K562 (cell line): ENCODE data around the gene RNU6-8. TPM values are rescaled to one million over a fixed set of nuclear protein-coding genes. Genes with fewer than 3 reads are reported as not detected.
A peak's percentile ranks its signal among the peaks of the same experiment; 100 is the strongest.

Experiments used
- ATAC-seq: fragments of 200-7000 bp; cut with Tn5 transposase; 3 replicates; pipeline ENCODE4 v1.9.1; 2020; ENCODE audit warnings: moderate library complexity
- BruUV-seq: library from RNA; stranded (reverse); fragments of 400-500 nt; replicated peaks from 2 replicates; lab custom pipeline; 2021; lab: Mats Ljungman, UMichigan
- CTCF ChIA-PET: fragments of 300-600 bp; formaldehyde crosslinking; extraction: SDS; loops from one replicate; lab custom pipeline; 2021; ENCODE audit warnings: low intra/inter-chr PET ratio; lab: Yijun Ruan, JAX
- POLR2A ChIA-PET: fragments of 300-600, 350-650 bp; sonication (Branson Sonifier 250); formaldehyde crosslinking; extraction: SDS; loops from one replicate; lab custom pipeline; 2021; ENCODE audit warnings: antibody characterized with exemption, inconsistent platforms; lab: Yijun Ruan, JAX
- DNase-seq, 4 experiments: peaks; one replicate each; pipeline versions ENCODE4 v3.0.0 to v3.0.0-alpha.2; 2011 to 2018; ENCODE audit warnings: low spot score in 3 of 4, mixed read lengths in 3 of 4; ENCODE audit errors: extremely low read depth in 1 of 4
- FAIRE-seq: peaks from 2 replicates; lab custom pipeline; 2011; peaks lifted over from hg19 to GRCh38; lab: Jason Lieb, UNC
- H2AFZ ChIP-seq: 2 replicates; pipeline ENCODE4 v1.6.0; 2011; ENCODE audit warnings: low read depth, low read length, control low read depth, inconsistent platforms
- H3K27ac ChIP-seq: fragments of 200-600 bp; 3 replicates; pipeline ENCODE4 v1.8.0; 2011; ENCODE audit warnings: low read depth, mild to moderate bottlenecking, control low read depth, inconsistent platforms, low read length, moderate library complexity, mixed read lengths; ENCODE audit errors: extremely low read depth
- H3K27me3 ChIP-seq, 2 experiments: fragments of 300-600 bp in 1 of 2; 2 replicates in 1 of 2; 3 replicates in 1 of 2; pipeline versions ENCODE4 v1.6.0 to v1.8.0; 2011; ENCODE audit warnings: inconsistent platforms in 2 of 2, low read length in 2 of 2, mild to moderate bottlenecking in 1 of 2, mixed read lengths in 1 of 2, moderate library complexity in 1 of 2; ENCODE audit not compliant: control insufficient read depth in 2 of 2, insufficient read depth in 2 of 2
- H3K36me3 ChIP-seq: fragments of 300-600 bp; 3 replicates; pipeline ENCODE4 v1.8.0; 2011; ENCODE audit warnings: mild to moderate bottlenecking, low read length, inconsistent platforms; ENCODE audit not compliant: control insufficient read depth, insufficient read depth
- H3K4me1 ChIP-seq, 2 experiments: fragments of 200-600 bp in 1 of 2; replicated peaks in 1 of 2; 2 replicates in 1 of 2; 3 replicates in 1 of 2; pipeline versions ENCODE4 v1.5.1 to v1.8.0; 2011; ENCODE audit warnings: inconsistent platforms in 2 of 2, low read length in 2 of 2, mild to moderate bottlenecking in 1 of 2, mixed read lengths in 1 of 2, moderate library complexity in 1 of 2; ENCODE audit not compliant: control insufficient read depth in 2 of 2, insufficient read depth in 2 of 2
- H3K4me2 ChIP-seq: 2 replicates; pipeline ENCODE4 v1.6.1; 2011; ENCODE audit warnings: low read length, control low read depth, inconsistent platforms, mixed read lengths; ENCODE audit not compliant: insufficient read depth
- H3K4me3 ChIP-seq: fragments of 200-600 bp; sonication (generic), shearing (Covaris generic); 2 replicates; pipeline ENCODE4 v1.5.1; 2016; ENCODE audit warnings: control low read depth, inconsistent platforms
- H3K79me2 ChIP-seq: fragments of 200-600 bp; 3 replicates; pipeline ENCODE4 v1.8.0; 2011; ENCODE audit warnings: low read length, inconsistent platforms; ENCODE audit not compliant: control insufficient read depth, insufficient read depth
- H3K9ac ChIP-seq, 2 experiments: 2 replicates each; pipeline versions ENCODE4 v1.6.0 to v1.6.1; 2011; ENCODE audit warnings: low read depth in 2 of 2, low read length in 2 of 2, control low read depth in 1 of 2, inconsistent platforms in 1 of 2, mild to moderate bottlenecking in 1 of 2, mixed read lengths in 1 of 2; ENCODE audit not compliant: insufficient read depth in 1 of 2
- H3K9me1 ChIP-seq: one replicate; pipeline ENCODE4 v1.6.0; 2011; ENCODE audit warnings: inconsistent platforms, mild to moderate bottlenecking, low read length, moderate library complexity; ENCODE audit not compliant: control insufficient read depth, insufficient read depth
- H3K9me3 ChIP-seq: replicated peaks from 2 replicates; pipeline ENCODE4 v1.5.1; 2011; ENCODE audit warnings: low read depth, low read length, inconsistent platforms; ENCODE audit not compliant: control insufficient read depth, insufficient read depth
- H4K20me1 ChIP-seq: replicated peaks from 2 replicates; pipeline ENCODE4 v1.6.1; 2011; ENCODE audit warnings: low read length, inconsistent platforms, mixed read lengths; ENCODE audit not compliant: control insufficient read depth, insufficient read depth
- AFF1 ChIP-seq, 2 experiments: fragments of 450-650 bp; IDR thresholded peaks; 2 replicates each; pipeline ENCODE4 v1.6.1; 2018; ENCODE audit warnings: mild to moderate bottlenecking in 2 of 2, low read depth in 1 of 2; ENCODE audit not compliant: partially characterized antibody in 2 of 2
- CBX1 ChIP-seq: sonication (generic); IDR thresholded peaks from 2 replicates; pipeline ENCODE4 v1.6.1; 2016; ENCODE audit warnings: antibody characterized with exemption, low read depth, mild to moderate bottlenecking
- CC2D1A ChIP-seq: fragments of 450-650 bp; IDR thresholded peaks from 2 replicates; pipeline ENCODE4 v1.6.1; 2017; ENCODE audit warnings: mild to moderate bottlenecking
- ETS1 ChIP-seq: conservative IDR thresholded peaks from 2 replicates; pipeline ENCODE4 v1.6.1; 2011; ENCODE audit warnings: low read depth, mild to moderate bottlenecking, low read length; ENCODE audit not compliant: control insufficient read depth
- GTF2A2 ChIP-seq: IDR thresholded peaks from 2 replicates; pipeline ENCODE4 v1.6.1; 2016; ENCODE audit warnings: mild to moderate bottlenecking, missing genetic modification characterization, missing compliant biosample characterization
- HNRNPK ChIP-seq: fragments of 200-400 bp; formaldehyde crosslinking; IDR thresholded peaks from one replicate; pipeline ENCODE4 v1.6.1; 2018; ENCODE audit warnings: mild to moderate bottlenecking, low read depth, low read length; ENCODE audit not compliant: poor library complexity, severe bottlenecking
- JUND ChIP-seq, 2 experiments: IDR thresholded peaks; 2 replicates in 1 of 2; 3 replicates in 1 of 2; pipeline ENCODE4 v1.6.1; 2011; ENCODE audit warnings: borderline replicate concordance in 2 of 2, low read depth in 2 of 2, low read length in 2 of 2, improper control_type of control experiment in 1 of 2, missing biosample characterization in 1 of 2, missing genetic modification characterization in 1 of 2, missing genetic modification reagents in 1 of 2
- PHB2 ChIP-seq: fragments of 450-650 bp; IDR thresholded peaks from 2 replicates; pipeline ENCODE4 v1.6.1; 2017; ENCODE audit warnings: low read depth
- SAP30 ChIP-seq: fragments of 200-600 bp; sonication (generic); IDR thresholded peaks from 2 replicates; pipeline ENCODE4 v1.6.1; 2012; ENCODE audit warnings: borderline replicate concordance, low read depth, mild to moderate bottlenecking, moderate library complexity, low read length, control low read depth, inconsistent platforms; ENCODE audit not compliant: insufficient read depth, poor library complexity, severe bottlenecking
- WGBS: fragments of 100-300 bp; shearing (Covaris generic); methylation state at CpG from one replicate; pipeline ENCODE4 v1.1.6; 2016; ENCODE audit warnings: low coverage, mixed read lengths; ENCODE audit not compliant: insufficient coverage; ENCODE audit errors: missing lambda C conversion rate; 5-methylcytosine and 5-hydroxymethylcytosine counted together
- in situ Hi-C: fragments of 300-500 bp; cut with MboI; formaldehyde crosslinking; loops from 4 replicates; pipeline ENCODE4 v1.15.0; 2018; ENCODE audit warnings: inconsistent platforms, mixed read lengths
- intact Hi-C: fragments of 100-400 bp; cut with micrococcal nuclease; formaldehyde crosslinking; loops from 2 replicates; pipeline ENCODE4 v1.14.2; 2022
- polyA plus RNA-seq, 8 experiments: library from polyadenylated mRNA; depleted of rRNA in 4 of 8; stranded (reverse) in 5 of 8; unstranded in 3 of 8; fragments of >200 nt; fragmentation: Nextera tagmentation in 2 of 8; fragmentation: Illumina TruSeq in 1 of 8; extraction: Ambion mirVana in 2 of 8; extraction: Trizol in 1 of 8; gene quantifications; 2 replicates each; pipeline versions ENCODE4 v1.2.1 to v1.2.3, GENCODE V29; 2011 to 2014; ENCODE audit warnings: inconsistent platforms in 1 of 8, missing spikeins in 1 of 8
- total RNA-seq, 7 experiments: library from RNA; depleted of rRNA in 6 of 7; stranded (reverse); fragments of >200 nt in 6 of 7; fragmentation: Illumina TruSeq in 2 of 7; extraction: Trizol in 2 of 7; gene quantifications; 2 replicates each; pipeline versions ENCODE4 v1.2.1 to v1.2.3, GENCODE V29; 2011 to 2021; ENCODE audit warnings: low replicate concordance in 1 of 7
- TF ChIP-seq, protein P1 (sequence below), 2 experiments: fragments of 450-650 bp in 1 of 2; sonication (generic) in 1 of 2; formaldehyde crosslinking; conservative IDR thresholded peaks; 2 replicates each; pipeline versions ENCODE4 v1.4.0 to v1.8.1; 2020 to 2022; ENCODE audit warnings: mild to moderate bottlenecking in 1 of 2, missing genetic modification reagents in 1 of 2

RNU6-8 gene
- total and polyA plus RNA-seq, 9 of the 15 experiments (the other 6 are each of a cell fraction or from before 2014, with no cell fraction given) = not detected

DNA sequence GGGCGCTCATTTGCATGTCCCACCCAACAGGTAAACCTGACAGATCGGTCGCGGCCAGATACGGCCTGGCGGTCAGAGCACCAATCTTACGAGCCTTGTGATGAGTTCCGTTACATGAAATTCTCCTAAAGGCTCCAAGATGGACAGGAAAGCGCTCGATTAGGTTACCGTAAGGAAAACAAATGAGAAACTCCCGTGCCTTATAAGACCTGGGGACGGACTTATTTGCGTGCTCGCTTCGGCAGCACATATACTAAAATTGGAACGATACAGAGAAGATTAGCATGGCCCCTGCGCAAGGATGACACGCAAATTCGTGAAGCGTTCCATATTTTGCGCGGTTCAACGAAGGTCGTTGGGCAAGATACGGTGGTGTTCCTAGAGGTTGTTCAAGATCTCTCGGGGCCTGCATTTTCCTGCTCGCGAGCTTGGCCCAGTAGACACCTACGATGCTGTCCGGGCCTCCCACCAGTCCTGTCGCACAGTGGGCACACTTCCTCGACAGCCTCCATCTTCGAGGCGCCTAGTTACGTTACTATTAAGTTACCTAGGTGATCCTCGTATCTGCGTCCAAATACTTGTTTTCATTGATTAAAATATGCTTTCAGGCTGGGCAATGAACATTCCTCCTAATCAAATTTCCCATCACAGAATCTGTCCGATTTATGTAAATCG, 1.1 kb downstream of the RNU6-8 start, which contains the start of gene RNU6-7 (continued):
- peak in 1 of 2 experiments; percentile 65 for TF ChIP-seq AFF1 (IDR thresholded peaks at IDR 0.05; ENCODE audit: low read depth in 1 of 2, partially characterized antibody in 2 of 2)

DNA sequence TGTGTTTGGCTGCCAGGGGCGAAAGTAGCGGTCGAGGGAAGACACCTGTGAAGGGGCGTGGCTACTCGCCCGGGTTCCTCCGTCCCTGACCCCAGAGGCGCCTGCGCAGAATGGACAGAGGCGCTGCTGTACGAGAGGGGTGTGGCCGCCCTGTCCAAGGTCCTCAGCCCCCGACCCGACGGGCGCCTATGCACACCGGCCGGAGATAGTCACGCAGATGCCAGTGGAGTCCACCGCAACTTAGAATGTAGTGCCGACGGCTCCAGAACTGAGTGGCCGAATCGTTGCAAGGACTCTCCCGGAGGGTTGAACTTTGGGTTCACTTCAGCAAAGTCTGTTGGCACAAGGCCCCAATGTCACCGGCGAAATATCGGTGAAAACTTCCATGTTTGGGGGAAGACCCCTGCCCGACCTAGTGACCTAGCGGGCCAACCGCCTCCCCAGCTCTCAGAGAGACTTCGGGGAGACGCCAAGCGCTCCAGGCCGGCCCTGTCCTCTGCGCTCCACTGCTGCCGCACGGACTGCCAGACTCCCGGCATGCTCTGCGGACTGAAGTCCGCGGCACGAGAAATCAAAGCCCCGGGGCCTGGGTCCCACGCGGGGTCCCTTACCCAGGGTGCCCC, 1.8 kb downstream of the RNU6-8 start:
- H3K9me1 ChIP-seq = no peaks in the 10 kb centered on the region
- H3K9me3 ChIP-seq = no peaks in the 10 kb centered on the region
- ChIA-PET POLR2A (interaction anchor here (0.6 kb wide), 1 partner anchor 199 kb away, joined by 3 read pairs; no protein-coding TSS in a partner anchor), CTCF (no interaction called here)
- no peaks in the 10 kb centered on the region for H3K27me3 ChIP-seq
- peaks cover 3 to 8% of the 10 kb centered on the region in 2 experiments; a peak in 3 of 5 replicates for H3K4me1 ChIP-seq
- peak overlapping the region; percentile 91 for H3K4me2 ChIP-seq
- intact Hi-C loops (no loop called here), in situ Hi-C loops (loop anchor here (5.0 kb wide), 1 partner anchor 119 kb away; no protein-coding TSS in a partner anchor)
- peak overlapping the region; percentile 85 to 92 for H3K9ac ChIP-seq
- H4K20me1 ChIP-seq = no peaks in the 10 kb centered on the region
- peak overlapping the region; percentile 97 for H2AFZ ChIP-seq
- FAIRE-seq (peak; percentile 80), ATAC-seq (peak; percentile 91), DNase-seq (peak; percentile 77 to 91 (median 84))
- no peaks in the 10 kb centered on the region for H3K79me2 ChIP-seq
- no peaks in the 10 kb centered on the region for H3K36me3 ChIP-seq
- WGBS = 1% methylated on average over 29 of the region's 46 CpGs
- H3K27ac ChIP-seq = peak overlapping the region; percentile 32
- peak overlapping the region; percentile 62 for H3K4me3 ChIP-seq
- BruUV-seq = no TSS peak
- peak; percentile 36; the same call in 1 of the 2 replicates for TF ChIP-seq CC2D1A
- no peak for TF ChIP-seq GTF2A2 (tag)
- peak; percentile 80 for TF ChIP-seq SAP30
- TF ChIP-seq CBX1 = no peak
- no peak for TF ChIP-seq ETS1
- TF ChIP-seq HNRNPK = no peak
- TF ChIP-seq, protein P1, sequence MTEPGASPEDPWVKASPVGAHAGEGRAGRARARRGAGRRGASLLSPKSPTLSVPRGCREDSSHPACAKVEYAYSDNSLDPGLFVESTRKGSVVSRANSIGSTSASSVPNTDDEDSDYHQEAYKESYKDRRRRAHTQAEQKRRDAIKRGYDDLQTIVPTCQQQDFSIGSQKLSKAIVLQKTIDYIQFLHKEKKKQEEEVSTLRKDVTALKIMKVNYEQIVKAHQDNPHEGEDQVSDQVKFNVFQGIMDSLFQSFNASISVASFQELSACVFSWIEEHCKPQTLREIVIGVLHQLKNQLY (CRISPR knock-in tag; conservative IDR thresholded peaks at IDR 0.05) = no peak
- no peak for TF ChIP-seq JUND (IDR thresholded peaks at IDR 0.05; ENCODE audit: borderline replicate concordance, low read depth, low read length)
- TF ChIP-seq JUND (tag; IDR thresholded peaks at IDR 0.05; ENCODE audit: borderline replicate concordance, low read depth, low read length) = no peak
- TF ChIP-seq PHB2 = no peak
